Small intestine (tissue), 7 donors: ENCODE results near the gene METTL15. TPM values are rescaled to one million over a fixed set of nuclear protein-coding genes. Genes with fewer than 3 reads are reported as not detected.
"Not testable (repeated sequence)": the region's sequence is repeated elsewhere in the genome, so short reads cannot be mapped to it uniquely, and the experiment has no call there.

ENCODE experiments used
- DNase-seq, 2 donors: peaks; one replicate each; pipeline versions ENCODE4 v3.0.0 to v3.0.0-alpha.2; 2013
- FAIRE-seq: peaks from 2 replicates; lab custom pipeline; 2012; peaks lifted over from hg19 to GRCh38; lab: Jason Lieb, UNC
- H3K27ac ChIP-seq, 3 donors: one replicate each; pipeline ENCODE4 v1.5.1; 2013; ENCODE audit warnings: low read length in 2 of 3, mild to moderate bottlenecking in 2 of 3, control low read depth in 1 of 3, inconsistent platforms in 1 of 3, low read depth in 1 of 3, moderate library complexity in 1 of 3
- H3K27me3 ChIP-seq, 3 donors: one replicate each; pipeline ENCODE4 v1.6.1; 2013; ENCODE audit warnings: low read length in 3 of 3, inconsistent platforms in 1 of 3; ENCODE audit not compliant: control insufficient read depth in 3 of 3, insufficient read depth in 3 of 3
- H3K36me3 ChIP-seq, 3 donors: one replicate each; pipeline ENCODE4 v1.6.1; 2013; ENCODE audit warnings: low read length in 3 of 3, inconsistent platforms in 1 of 3, low read depth in 1 of 3, mild to moderate bottlenecking in 1 of 3, moderate library complexity in 1 of 3; ENCODE audit not compliant: control insufficient read depth in 3 of 3, insufficient read depth in 2 of 3
- H3K4me1 ChIP-seq, 3 donors: one replicate each; pipeline ENCODE4 v1.6.1; 2013; ENCODE audit warnings: low read length in 2 of 3, inconsistent platforms in 1 of 3, low read depth in 1 of 3, mild to moderate bottlenecking in 1 of 3, moderate library complexity in 1 of 3; ENCODE audit not compliant: control insufficient read depth in 3 of 3, insufficient read depth in 2 of 3
- H3K4me3 ChIP-seq, 3 donors: one replicate each; pipeline ENCODE4 v1.5.1; 2013; ENCODE audit warnings: low read length in 3 of 3, control low read depth in 1 of 3, inconsistent platforms in 1 of 3, low read depth in 1 of 3, mild to moderate bottlenecking in 1 of 3, moderate library complexity in 1 of 3
- H3K9me3 ChIP-seq, 2 donors: one replicate each; pipeline ENCODE4 v1.6.1; 2013; ENCODE audit warnings: low read depth in 1 of 2, low read length in 1 of 2; ENCODE audit not compliant: control insufficient read depth in 2 of 2, insufficient read depth in 1 of 2
- WGBS, 3 donors: extraction: QIAGEN DNeasy Blood & Tissue Kit; methylation state at CpG; one replicate each; pipeline ENCODE4 v1.1.7; 2013; 5-methylcytosine and 5-hydroxymethylcytosine counted together
- polyA plus RNA-seq, 4 donors: library from polyadenylated mRNA; stranded (reverse) in 3 of 4; unstranded in 1 of 4; fragments of 200-250 nt in 3 of 4; fragments of 120-200 nt in 1 of 4; gene quantifications; one replicate each; pipeline versions ENCODE4 v1.2.1 to v1.2.3, GENCODE V29; 2013
- donor health status: healthy with polysubstance abuse.
- donor health status: control.
- donor health status: control.
- donor health status: Bipolar disorder and iron deficiency.
- donor health status: healthy.

The METTL15 gene
- polyA plus RNA-seq, 4 donors: 2.4 to 16.6 (median 4.8) TPM

GRCh38 chr11:28087693-28088092, 20.5 kb upstream of the METTL15 start:
- H3K27me3 ChIP-seq, FAIRE-seq, H3K4me1 ChIP-seq, H3K27ac ChIP-seq, H3K9me3 ChIP-seq, DNase-seq, H3K4me3 ChIP-seq, H3K36me3 ChIP-seq: not testable (repeated sequence)
- 91 to 98% (median 93%) methylated on average over 3 of the region's 3 CpGs for WGBS, 3 donors

DNA sequence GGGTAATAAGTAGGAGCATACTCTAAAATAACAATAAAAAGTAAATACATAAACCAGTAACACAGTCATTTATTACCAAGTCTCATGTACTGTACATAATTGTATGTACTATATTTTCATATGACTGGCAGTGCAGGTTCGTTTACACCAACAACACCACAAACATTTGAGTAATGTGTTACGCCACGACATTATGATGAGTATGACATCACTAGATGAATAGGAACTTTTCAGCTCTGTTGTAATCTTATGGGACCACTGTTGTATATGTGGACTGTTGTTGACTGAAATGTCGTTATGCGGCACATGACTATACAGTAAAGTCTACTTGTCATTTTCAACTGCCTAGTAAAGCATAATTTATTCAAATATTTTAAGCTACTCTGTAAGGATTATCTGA, 18.8 kb upstream of the METTL15 start:
- H3K4me3 ChIP-seq: no peak overlapping the region
- no peaks in the 10 kb centered on the region for H3K9me3 ChIP-seq
- no peaks in the 10 kb centered on the region for H3K36me3 ChIP-seq
- no peaks in the 10 kb centered on the region for H3K27me3 ChIP-seq
- FAIRE-seq (no peak), DNase-seq (no peak)
- no peaks in the 10 kb centered on the region for H3K4me1 ChIP-seq
- no peak overlapping the region for H3K27ac ChIP-seq
- 93 to 96% (median 93%) methylated on average over 5 of the region's 5 CpGs for WGBS, 3 donors

GRCh38 chr11:28090052-28090749, 18.0 kb upstream of the METTL15 start:
- no peak for FAIRE-seq
- no peaks in the 10 kb centered on the region for H3K4me1 ChIP-seq
- no peaks in the 10 kb centered on the region for H3K27me3 ChIP-seq
- WGBS, 3 donors: 93 to 94% (median 94%) methylated on average over 2 of the region's 2 CpGs
- no peaks in the 10 kb centered on the region for H3K9me3 ChIP-seq
- no peak overlapping the region for H3K4me3 ChIP-seq
- DNase-seq: no peak
- no peaks in the 10 kb centered on the region for H3K36me3 ChIP-seq
- no peak overlapping the region for H3K27ac ChIP-seq

DNA sequence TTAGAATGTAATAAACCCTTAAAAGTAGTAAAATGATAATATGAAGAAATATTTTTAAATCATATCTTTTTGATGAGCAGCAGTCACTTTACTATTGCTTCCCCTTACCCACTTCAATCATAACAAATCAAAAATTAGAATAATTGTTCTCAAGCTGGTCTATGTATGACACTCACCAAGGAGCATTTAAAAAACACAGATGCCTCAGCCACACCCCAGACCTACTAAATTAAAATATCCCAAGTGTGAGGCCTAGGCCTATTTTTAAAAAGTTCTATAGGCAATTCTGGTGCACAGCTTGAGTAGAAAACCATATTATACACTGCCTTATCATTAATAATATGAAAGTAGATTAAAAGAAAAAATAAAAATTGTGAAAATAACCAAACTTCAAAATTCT, 15.4 kb upstream of the METTL15 start:
- H3K36me3 ChIP-seq: peaks cover 0 to 3% (median 0%) of the 10 kb centered on the region in 3 donors
- H3K9me3 ChIP-seq: no peaks in the 10 kb centered on the region
- no peak overlapping the region for H3K4me3 ChIP-seq
- FAIRE-seq (no peak), DNase-seq (no peak)
- H3K27me3 ChIP-seq: no peaks in the 10 kb centered on the region
- no peak overlapping the region for H3K27ac ChIP-seq
- H3K4me1 ChIP-seq: no peaks in the 10 kb centered on the region

DNA sequence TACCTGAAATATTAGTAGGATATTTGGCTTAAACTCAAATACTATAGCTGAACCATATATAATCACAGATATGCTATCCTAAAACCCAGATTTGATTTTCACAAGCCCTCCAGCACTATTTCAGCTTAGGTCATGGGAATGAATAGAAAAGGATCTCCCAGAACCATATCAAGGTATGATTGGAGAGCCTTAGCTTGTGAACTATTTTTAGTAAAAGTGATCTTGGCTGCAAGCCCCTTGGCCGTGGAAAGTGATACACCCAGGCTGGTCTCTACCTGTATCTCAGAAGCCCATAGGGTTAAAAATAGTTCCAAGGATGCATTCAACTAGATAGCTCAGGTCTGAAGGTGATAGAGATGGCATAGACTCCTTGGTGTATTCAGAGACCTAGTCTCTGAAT, 9.9 kb upstream of the METTL15 start:
- no peak overlapping the region for H3K27ac ChIP-seq
- H3K4me1 ChIP-seq: peaks cover 0 to 7% (median 0%) of the 10 kb centered on the region in 3 donors
- DNase-seq (no peak), FAIRE-seq (no peak)
- no peak overlapping the region for H3K4me3 ChIP-seq
- WGBS, 3 donors: 83 to 88% (median 85%) methylated on average over 1 of the region's 1 CpG
- no peaks in the 10 kb centered on the region for H3K9me3 ChIP-seq
- peaks cover 0 to 3% (median 0%) of the 10 kb centered on the region in 3 donors for H3K36me3 ChIP-seq
- no peaks in the 10 kb centered on the region for H3K27me3 ChIP-seq

- 22 to 44% (median 43%) methylated on average over 1 of the region's 1 CpG for WGBS, 3 donors
- peaks cover 0 to 7% (median 0%) of the 10 kb centered on the region in 3 donors for H3K4me1 ChIP-seq
- H3K4me3 ChIP-seq: no peak overlapping the region
- no peak overlapping the region for H3K27ac ChIP-seq
- DNase-seq (no peak), FAIRE-seq (no peak)
- no peaks in the 10 kb centered on the region for H3K9me3 ChIP-seq
- peaks cover 0 to 3% (median 0%) of the 10 kb centered on the region in 3 donors for H3K36me3 ChIP-seq
- H3K27me3 ChIP-seq: no peaks in the 10 kb centered on the region
Observed at GRCh38 chr11:28099715-28100114, 8.5 kb upstream of the METTL15 start.

DNA sequence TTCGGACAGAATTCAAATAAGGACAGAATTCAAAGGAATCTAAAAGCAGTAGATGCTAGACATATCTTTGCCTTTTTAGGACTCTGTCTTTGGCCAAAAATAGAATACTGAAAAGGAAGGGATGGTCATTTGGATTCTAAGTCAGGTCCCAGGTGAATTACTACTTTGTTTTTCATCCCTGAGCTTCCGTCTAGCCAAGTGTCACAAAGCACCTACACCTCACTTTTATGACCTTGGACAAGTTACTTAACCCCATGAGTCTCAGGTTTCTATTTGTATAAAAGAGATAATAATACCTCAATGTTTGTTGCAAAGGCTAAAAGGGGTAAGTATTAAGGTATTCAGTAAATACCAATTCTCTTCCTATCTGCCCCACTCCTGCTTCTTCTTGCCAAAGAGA, 7.5 kb upstream of the METTL15 start:
- DNase-seq: peak; percentile 9 to 28
- H3K27ac ChIP-seq: no peak overlapping the region
- FAIRE-seq: no peak
- peaks cover 0 to 7% (median 0%) of the 10 kb centered on the region in 3 donors for H3K4me1 ChIP-seq
- no peaks in the 10 kb centered on the region for H3K27me3 ChIP-seq
- H3K4me3 ChIP-seq: no peak overlapping the region
- WGBS, 3 donors: 72 to 75% (median 74%) methylated on average over 2 of the region's 2 CpGs
- H3K9me3 ChIP-seq: no peaks in the 10 kb centered on the region
- peaks cover 0 to 1% (median 0%) of the 10 kb centered on the region in 3 donors for H3K36me3 ChIP-seq

- H3K4me3 ChIP-seq, H3K9me3 ChIP-seq, H3K36me3 ChIP-seq, FAIRE-seq, H3K27me3 ChIP-seq, H3K27ac ChIP-seq, DNase-seq, H3K4me1 ChIP-seq: not testable (repeated sequence)
- 93 to 97% (median 95%) methylated on average over 4 of the region's 4 CpGs for WGBS, 3 donors
Observed at GRCh38 chr11:28102300-28102699, 5.9 kb upstream of the METTL15 start.

DNA sequence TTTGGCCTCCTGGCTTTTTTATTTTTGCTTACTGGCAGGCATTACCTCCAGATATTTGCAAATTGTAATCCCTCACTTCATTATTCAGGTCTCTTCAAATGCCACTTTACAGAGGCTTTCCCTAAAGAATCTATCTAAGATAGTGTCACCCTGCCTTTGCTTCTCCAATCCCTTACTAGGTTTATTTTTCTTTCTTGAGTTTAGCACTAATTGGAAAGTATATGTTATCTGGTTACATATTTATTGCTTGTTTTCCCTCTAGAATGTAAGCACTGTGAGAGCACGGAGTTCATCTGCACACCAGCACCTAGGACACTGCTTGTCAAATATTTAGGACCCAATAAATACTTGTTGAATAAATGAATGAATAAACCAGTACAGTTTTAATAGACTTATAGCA, 3.8 kb upstream of the METTL15 start:
- no peaks in the 10 kb centered on the region for H3K36me3 ChIP-seq
- no peak overlapping the region for H3K27ac ChIP-seq
- WGBS, 3 donors: 90 to 100% (median 97%) methylated on average over 1 of the region's 1 CpG
- H3K4me1 ChIP-seq: peaks cover 0 to 10% (median 0%) of the 10 kb centered on the region in 3 donors
- DNase-seq (no peak), FAIRE-seq (no peak)
- no peaks in the 10 kb centered on the region for H3K9me3 ChIP-seq
- H3K27me3 ChIP-seq: no peaks in the 10 kb centered on the region
- H3K4me3 ChIP-seq: no peak overlapping the region
